Measurements from ENCODE around the gene ETS1.

ETS1 gene

GRCh38 chr11:128520888-128521681 is 66.3 kb downstream of the ETS1 start:
- Mint-ChIP-seq H3K27ac (no peak overlapping the region), H3K4me1 (peaks cover 77% of the 10 kb centered on the region), H3K9me3 (no peaks in the 10 kb centered on the region), H3K27me3 (ENCODE audit: low read depth, poor library complexity) (peaks cover 48% of the 10 kb centered on the region), H3K36me3 (ENCODE audit: low read depth) (peaks cover 4% of the 10 kb centered on the region), H3K4me3 (peak overlapping the region; percentile 91)
- DNase-seq = no peak
- no peak for TF ChIP-seq CTCF (IDR thresholded peaks at IDR 0.05)

- TF ChIP-seq CTCF (IDR thresholded peaks at IDR 0.05) = no peak
- Mint-ChIP-seq H3K27me3 (ENCODE audit: low read depth, poor library complexity) (peaks cover 49% of the 10 kb centered on the region), H3K27ac (no peak overlapping the region), H3K9me3 (no peaks in the 10 kb centered on the region), H3K4me1 (peaks cover 77% of the 10 kb centered on the region), H3K36me3 (ENCODE audit: low read depth) (peaks cover 4% of the 10 kb centered on the region), H3K4me3 (peak overlapping the region; percentile 91)
- no peak for DNase-seq
Observed at GRCh38 chr11:128520206-128520887, 67.0 kb downstream of the ETS1 start.

- DNase-seq = no peak
- H3K4me3 Mint-ChIP-seq = peak overlapping the region; percentile 91
- H3K36me3 Mint-ChIP-seq (ENCODE audit: low read depth) = peaks cover 6% of the 10 kb centered on the region
- peaks cover 75% of the 10 kb centered on the region for H3K4me1 Mint-ChIP-seq
- no peak overlapping the region for H3K27ac Mint-ChIP-seq
- no peak for TF ChIP-seq CTCF (IDR thresholded peaks at IDR 0.05)
- no peaks in the 10 kb centered on the region for H3K9me3 Mint-ChIP-seq
- peaks cover 50% of the 10 kb centered on the region for H3K27me3 Mint-ChIP-seq (ENCODE audit: low read depth, poor library complexity)
Observed at GRCh38 chr11:128519338-128519737, 68.0 kb downstream of the ETS1 start.

GRCh38 chr11:128518493-128519207 is 68.7 kb downstream of the ETS1 start:
- Mint-ChIP-seq H3K36me3 (ENCODE audit: low read depth) (peaks cover 11% of the 10 kb centered on the region), H3K27ac (no peak overlapping the region), H3K27me3 (ENCODE audit: low read depth, poor library complexity) (peaks cover 47% of the 10 kb centered on the region), H3K9me3 (no peaks in the 10 kb centered on the region), H3K4me3 (peak overlapping the region; percentile 91), H3K4me1 (peaks cover 69% of the 10 kb centered on the region)
- no peak for DNase-seq
- no peak for TF ChIP-seq CTCF (IDR thresholded peaks at IDR 0.05)

- Mint-ChIP-seq H3K4me3 (peak overlapping the region; percentile 39), H3K27me3 (ENCODE audit: low read depth, poor library complexity) (peaks cover 44% of the 10 kb centered on the region), H3K9me3 (no peaks in the 10 kb centered on the region), H3K36me3 (ENCODE audit: low read depth) (peaks cover 21% of the 10 kb centered on the region), H3K4me1 (peaks cover 59% of the 10 kb centered on the region), H3K27ac (no peak overlapping the region)
- DNase-seq = no peak
- no peak for TF ChIP-seq CTCF (IDR thresholded peaks at IDR 0.05)
Observed at GRCh38 chr11:128517451-128518230, 69.7 kb downstream of the ETS1 start.

Data from nephron progenitor cell (in vitro differentiated cells).